H9 (cell line): ENCODE measurements around the gene SARNP. TPM values are rescaled to one million over a fixed set of nuclear protein-coding genes. Genes with fewer than 3 reads are reported as not detected.

Experiments
- DNase-seq: peaks from one replicate; pipeline ENCODE4 v3.0.0-alpha.2; 2017
- H2AFZ ChIP-seq: one replicate; pipeline ENCODE4 v1.6.1; 2013; ENCODE audit warnings: mild to moderate bottlenecking, low read length, control low read depth, moderate library complexity
- H2AK5ac ChIP-seq: 2 replicates; pipeline ENCODE4 v1.6.1; 2013; ENCODE audit warnings: low read length, control low read depth, mixed read lengths; ENCODE audit not compliant: insufficient read length
- H2BK120ac ChIP-seq: one replicate; pipeline ENCODE4 v1.6.1; 2013; ENCODE audit warnings: low read depth, mild to moderate bottlenecking, low read length, control low read depth, inconsistent platforms; ENCODE audit not compliant: poor library complexity, severe bottlenecking
- H2BK12ac ChIP-seq: 2 replicates; pipeline ENCODE4 v1.6.1; 2013; ENCODE audit warnings: low read length, control low read depth, mixed read lengths, low read depth; ENCODE audit not compliant: insufficient read length
- H2BK15ac ChIP-seq: 2 replicates; pipeline ENCODE4 v1.6.1; 2013; ENCODE audit warnings: low read depth, low read length, control low read depth
- H2BK20ac ChIP-seq: one replicate; pipeline ENCODE4 v1.6.1; 2013; ENCODE audit warnings: low read depth, mild to moderate bottlenecking, low read length, control low read depth, inconsistent platforms; ENCODE audit not compliant: poor library complexity, severe bottlenecking
- H2BK5ac ChIP-seq: 2 replicates; pipeline ENCODE4 v1.6.1; 2013; ENCODE audit warnings: low read length, control low read depth, mixed read lengths; ENCODE audit not compliant: insufficient read length
- H3K14ac ChIP-seq: 2 replicates; pipeline ENCODE4 v1.6.1; 2013; ENCODE audit warnings: low read length, control low read depth; ENCODE audit not compliant: insufficient read depth
- H3K18ac ChIP-seq: 2 replicates; pipeline ENCODE4 v1.6.1; 2013; ENCODE audit warnings: low read depth, mild to moderate bottlenecking, mixed read lengths, low read length, control low read depth; ENCODE audit not compliant: insufficient read length
- H3K23ac ChIP-seq: 2 replicates; pipeline ENCODE4 v1.6.1; 2013; ENCODE audit warnings: low read length, control low read depth, mixed read lengths, low read depth; ENCODE audit not compliant: insufficient read length
- H3K23me2 ChIP-seq: 2 replicates; pipeline ENCODE4 v1.6.1; 2013; ENCODE audit warnings: low read depth, mild to moderate bottlenecking, mixed read lengths, low read length, control low read depth; ENCODE audit not compliant: insufficient read length, poor library complexity, severe bottlenecking
- H3K27ac ChIP-seq: 2 replicates; pipeline ENCODE4 v1.5.1; 2013; ENCODE audit warnings: low read length, control low read depth, mixed read lengths, low read depth; ENCODE audit not compliant: insufficient read length
- H3K27me3 ChIP-seq: 2 replicates; pipeline ENCODE4 v1.6.1; 2013; ENCODE audit warnings: low read length, control low read depth, inconsistent platforms; ENCODE audit not compliant: insufficient read depth
- H3K4ac ChIP-seq: 2 replicates; pipeline ENCODE4 v1.6.1; 2013; ENCODE audit warnings: low read depth, mild to moderate bottlenecking, control low read depth, inconsistent platforms, low read length, moderate library complexity
- H3K4me1 ChIP-seq: 2 replicates; pipeline ENCODE4 v1.6.1; 2013; ENCODE audit warnings: low read length, control low read depth, inconsistent platforms; ENCODE audit not compliant: insufficient read depth
- H3K4me2 ChIP-seq: 2 replicates; pipeline ENCODE4 v1.6.1; 2013; ENCODE audit warnings: low read length, control low read depth, mixed read lengths; ENCODE audit not compliant: insufficient read length, insufficient read depth
- H3K56ac ChIP-seq: 2 replicates; pipeline ENCODE4 v1.6.1; 2013; ENCODE audit warnings: low read depth, mild to moderate bottlenecking, mixed read lengths, low read length, control low read depth; ENCODE audit not compliant: insufficient read length
- H3K79me1 ChIP-seq: 2 replicates; pipeline ENCODE4 v1.6.1; 2013; ENCODE audit warnings: low read depth, mild to moderate bottlenecking, moderate library complexity, low read length, control low read depth, inconsistent platforms; ENCODE audit not compliant: insufficient read depth, poor library complexity, severe bottlenecking
- H3K79me2 ChIP-seq: 2 replicates; pipeline ENCODE4 v1.6.1; 2013; ENCODE audit warnings: low read length, control low read depth, inconsistent platforms; ENCODE audit not compliant: insufficient read depth
- H3K9ac ChIP-seq: 2 replicates; pipeline ENCODE4 v1.6.1; 2013; ENCODE audit warnings: low read length, control low read depth, mixed read lengths; ENCODE audit not compliant: insufficient read length; ENCODE audit errors: extremely low read depth
- H3K9me3 ChIP-seq: one replicate; pipeline ENCODE4 v1.6.1; 2013; ENCODE audit warnings: low read depth, low read length, inconsistent platforms; ENCODE audit not compliant: control insufficient read depth
- H3T11ph ChIP-seq: one replicate; pipeline ENCODE4 v1.6.1; 2013; ENCODE audit warnings: mild to moderate bottlenecking, low read length, control low read depth, inconsistent platforms
- H4K20me1 ChIP-seq: one replicate; pipeline ENCODE4 v1.6.1; 2013; ENCODE audit not compliant: control insufficient read depth, insufficient read length, insufficient read depth
- H4K5ac ChIP-seq: 2 replicates; pipeline ENCODE4 v1.6.1; 2013; ENCODE audit warnings: low read depth, mild to moderate bottlenecking, mixed read lengths, low read length, control low read depth; ENCODE audit not compliant: insufficient read length
- H4K8ac ChIP-seq: replicated peaks from 2 replicates; pipeline ENCODE4 v1.6.1; 2013; ENCODE audit warnings: low read length, control low read depth, mixed read lengths, low read depth; ENCODE audit not compliant: insufficient read length
- H4K91ac ChIP-seq: 2 replicates; pipeline ENCODE4 v1.6.1; 2013; ENCODE audit warnings: low read depth, mild to moderate bottlenecking, moderate library complexity, mixed read lengths, low read length, control low read depth; ENCODE audit not compliant: insufficient read length
- H3K27ac Mint-ChIP-seq, 3 experiments: 2 replicates in 2 of 3; 3 replicates in 1 of 3; pipeline ENCODE4 v1.8.0; 2020 to 2021; ENCODE audit warnings: mixed read lengths in 3 of 3, mild to moderate bottlenecking in 1 of 3, moderate library complexity in 1 of 3
- H3K27me3 Mint-ChIP-seq: 2 replicates; pipeline ENCODE4 v1.8.0; 2021; ENCODE audit warnings: low read depth, mild to moderate bottlenecking, moderate library complexity, mixed read lengths
- H3K36me3 Mint-ChIP-seq, 3 experiments: 2 replicates in 2 of 3; 3 replicates in 1 of 3; pipeline ENCODE4 v1.8.0; 2020 to 2021; ENCODE audit warnings: low read depth in 3 of 3, mixed read lengths in 3 of 3; ENCODE audit not compliant: insufficient read depth in 1 of 3
- H3K4me1 Mint-ChIP-seq, 2 experiments: 2 replicates each; pipeline ENCODE4 v1.8.0; 2020; ENCODE audit warnings: mixed read lengths in 2 of 2
- H3K4me3 Mint-ChIP-seq, 2 experiments: 2 replicates in 1 of 2; 3 replicates in 1 of 2; pipeline ENCODE4 v1.8.0; 2020 to 2021; ENCODE audit warnings: mild to moderate bottlenecking in 2 of 2, mixed read lengths in 2 of 2, moderate library complexity in 1 of 2
- H3K9me3 Mint-ChIP-seq, 2 experiments: 2 replicates in 1 of 2; 3 replicates in 1 of 2; pipeline ENCODE4 v1.8.0; 2020; ENCODE audit warnings: mild to moderate bottlenecking in 2 of 2, mixed read lengths in 2 of 2, moderate library complexity in 1 of 2
- CTCF ChIP-seq: fragments of 200-600 bp; sonication (generic); conservative IDR thresholded peaks from 3 replicates; pipeline ENCODE4 v1.8.0; 2021; ENCODE audit warnings: antibody characterized with exemption, mild to moderate bottlenecking
- WGBS: extraction: QIAGEN DNeasy Blood & Tissue Kit; methylation state at CpG from one replicate; pipeline ENCODE4 v1.1.7; 2013; ENCODE audit warnings: missing lambda C conversion rate, low lambda C conversion rate, mixed read lengths; ENCODE audit not compliant: insufficient read length; ENCODE audit errors: extremely low coverage; 5-methylcytosine and 5-hydroxymethylcytosine counted together
- total RNA-seq: library from RNA; stranded (reverse); gene quantifications from 2 replicates; pipeline ENCODE4 v1.2.1, GENCODE V29; 2021

Gene SARNP
- total RNA-seq, 1 experiment from 2014 or later: 127 TPM

GRCh38 chr12:55822228-55822627 lies 4.7 kb upstream of the SARNP start:
- H3K79me2 ChIP-seq: peaks cover 4% of the 10 kb centered on the region; the same call in 1 of the 2 replicates
- peaks cover 29 to 57% (median 52%) of the 10 kb centered on the region in 3 experiments; a peak in 6 of 7 replicates for H3K36me3 Mint-ChIP-seq
- WGBS: no CpG with 5 or more reads among the region's 6 CpGs

More at GRCh38 chr12:55822228-55822627, 4.7 kb upstream of the SARNP start:
- H2AFZ ChIP-seq: no peak overlapping the region
- H3K9ac ChIP-seq: no peak overlapping the region
- no peaks in the 10 kb centered on the region for H3K9me3 Mint-ChIP-seq
- no peak overlapping the region for H3K18ac ChIP-seq
- H2BK5ac ChIP-seq: no peak overlapping the region
- no peak overlapping the region for H3K4me3 Mint-ChIP-seq
- no peak overlapping the region for H3K4me2 ChIP-seq
- peaks cover 26 to 28% of the 10 kb centered on the region in 2 experiments for H3K4me1 Mint-ChIP-seq
- H4K5ac ChIP-seq: no peak overlapping the region
- no peak overlapping the region for H4K8ac ChIP-seq
- H3K56ac ChIP-seq: no peak overlapping the region
- H3K14ac ChIP-seq: no peak overlapping the region
- H3K27me3 Mint-ChIP-seq: no peaks in the 10 kb centered on the region
- no peak overlapping the region for H2BK20ac ChIP-seq
- H3K79me1 ChIP-seq: peaks cover 2% of the 10 kb centered on the region
- peaks cover 10% of the 10 kb centered on the region for H3K23me2 ChIP-seq
- no peak overlapping the region for H3K27ac ChIP-seq
- no peak overlapping the region for H2BK120ac ChIP-seq
- no peak for DNase-seq
- peak overlapping the region in 1 of 3 experiments; percentile 79; a peak in 4 of 7 replicates for H3K27ac Mint-ChIP-seq
- no peak overlapping the region for H3K4ac ChIP-seq
- H3K4me1 ChIP-seq: no peaks in the 10 kb centered on the region
- H3T11ph ChIP-seq: no peak overlapping the region
- no peaks in the 10 kb centered on the region for H3K27me3 ChIP-seq
- no peak overlapping the region for H2BK15ac ChIP-seq
- no peaks in the 10 kb centered on the region for H3K9me3 ChIP-seq
- no peak overlapping the region for H2BK12ac ChIP-seq
- no peak overlapping the region for H4K91ac ChIP-seq
- H4K20me1 ChIP-seq: no peaks in the 10 kb centered on the region
- H3K23ac ChIP-seq: no peak overlapping the region
- H2AK5ac ChIP-seq: no peak overlapping the region
- TF ChIP-seq CTCF: peak; percentile 66
